NAMALWA (cell line): ENCODE data around the gene MACF1.

ENCODE experiments used
- DNase-seq: peaks from one replicate; pipeline ENCODE4 v3.0.0-alpha.2; 2015; ENCODE audit warnings: low spot score

The MACF1 gene

GRCh38 chr1:39297551-39297950 lies 93.1 kb downstream of the MACF1 start:
- DNase-seq: no peak

- no peak for DNase-seq
Observed at GRCh38 chr1:39301606-39302005, 97.1 kb downstream of the MACF1 start.

- DNase-seq: peak; percentile 7
Observed at GRCh38 chr1:39305555-39305954, 101.1 kb downstream of the MACF1 start.

GRCh38 chr1:39310015-39310414 lies 105.5 kb downstream of the MACF1 start:
- no peak for DNase-seq

GRCh38 chr1:39310691-39311090 lies 106.2 kb downstream of the MACF1 start:
- DNase-seq: no peak

GRCh38 chr1:39317111-39317510 lies 112.6 kb downstream of the MACF1 start:
- no peak for DNase-seq

GRCh38 chr1:39317910-39318633 lies 113.6 kb downstream of the MACF1 start:
- no peak for DNase-seq

- DNase-seq: no peak
Observed at GRCh38 chr1:39321979-39322378, 117.5 kb downstream of the MACF1 start.

GRCh38 chr1:39322431-39322830 lies 117.9 kb downstream of the MACF1 start:
- no peak for DNase-seq

GRCh38 chr1:39324888-39325287 lies 120.4 kb downstream of the MACF1 start:
- DNase-seq: no peak

- no peak for DNase-seq
Observed at GRCh38 chr1:39326836-39327235, 122.3 kb downstream of the MACF1 start.

GRCh38 chr1:39328095-39328494 lies 123.6 kb downstream of the MACF1 start:
- DNase-seq: no peak

GRCh38 chr1:39328586-39329121 lies 124.2 kb downstream of the MACF1 start:
- no peak for DNase-seq

GRCh38 chr1:39331647-39332046 lies 127.2 kb downstream of the MACF1 start:
- no peak for DNase-seq

- DNase-seq: no peak
Observed at GRCh38 chr1:39332291-39332690, 127.8 kb downstream of the MACF1 start.

- no peak for DNase-seq
Observed at GRCh38 chr1:39332828-39333227, 128.3 kb downstream of the MACF1 start.

GRCh38 chr1:39333296-39333695 lies 128.8 kb downstream of the MACF1 start:
- no peak for DNase-seq

GRCh38 chr1:39335216-39335615 lies 130.7 kb downstream of the MACF1 start:
- no peak for DNase-seq

GRCh38 chr1:39337067-39337466 lies 132.6 kb downstream of the MACF1 start:
- no peak for DNase-seq

- DNase-seq: no peak
Observed at GRCh38 chr1:39342776-39343175, 138.3 kb downstream of the MACF1 start.

- DNase-seq: no peak
Observed at GRCh38 chr1:39344394-39345154, 140.1 kb downstream of the MACF1 start.

- DNase-seq: no peak
Observed at GRCh38 chr1:39346872-39347271, 142.4 kb downstream of the MACF1 start.

GRCh38 chr1:39348278-39348677 lies 143.8 kb downstream of the MACF1 start:
- DNase-seq: no peak
